NCI-H2107 (cell line): ENCODE measurements around the gene H2BW2.
"Not testable (repeated sequence)": the region's sequence is repeated elsewhere in the genome, so short reads cannot be mapped to it uniquely, and the experiment has no call there.

ENCODE experiments used
- DNase-seq: peaks from one replicate; lab custom pipeline; 2025; lab: John Stamatoyannopoulos, UW

The H2BW2 gene

DNA sequence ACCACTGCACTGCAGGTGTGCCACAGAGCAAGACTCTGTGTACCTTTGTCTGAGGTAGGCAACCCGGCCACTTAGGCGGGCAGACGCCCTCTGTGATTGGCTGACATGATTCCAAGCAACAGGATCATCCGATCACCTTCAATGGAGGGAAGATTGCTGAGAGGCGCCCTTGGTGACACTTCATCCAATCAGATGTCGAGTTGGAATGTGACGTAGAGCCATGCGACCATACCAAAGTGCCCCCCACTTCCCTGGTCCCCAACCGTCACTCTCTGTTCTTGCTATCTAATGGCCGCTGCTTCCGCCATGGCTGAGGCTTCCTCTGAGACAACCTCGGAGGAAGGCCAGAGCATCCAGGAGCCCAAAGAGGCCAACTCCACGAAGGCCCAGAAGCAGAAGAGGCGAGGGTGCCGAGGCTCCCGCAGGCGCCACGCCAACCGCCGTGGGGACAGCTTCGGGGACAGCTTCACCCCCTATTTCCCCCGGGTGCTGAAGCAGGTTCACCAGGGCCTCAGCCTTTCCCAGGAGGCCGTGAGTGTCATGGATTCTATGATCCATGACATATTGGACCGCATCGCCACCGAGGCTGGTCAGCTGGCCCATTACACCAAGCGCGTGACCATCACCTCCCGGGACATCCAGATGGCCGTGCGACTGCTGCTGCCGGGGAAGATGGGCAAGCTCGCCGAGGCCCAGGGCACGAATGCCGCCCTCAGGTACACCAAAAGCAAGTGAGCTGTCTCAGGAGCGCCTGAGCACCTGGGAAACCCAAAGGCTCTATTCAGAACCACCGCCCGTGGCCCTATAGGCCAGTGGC, at the start of gene H2BW2:
H2BW2 (plus strand) TSS at position 268 of the 817 bp plus-strand sequence; CDS start at position 307, 39 bp downstream.
- DNase-seq = no peak

DNA sequence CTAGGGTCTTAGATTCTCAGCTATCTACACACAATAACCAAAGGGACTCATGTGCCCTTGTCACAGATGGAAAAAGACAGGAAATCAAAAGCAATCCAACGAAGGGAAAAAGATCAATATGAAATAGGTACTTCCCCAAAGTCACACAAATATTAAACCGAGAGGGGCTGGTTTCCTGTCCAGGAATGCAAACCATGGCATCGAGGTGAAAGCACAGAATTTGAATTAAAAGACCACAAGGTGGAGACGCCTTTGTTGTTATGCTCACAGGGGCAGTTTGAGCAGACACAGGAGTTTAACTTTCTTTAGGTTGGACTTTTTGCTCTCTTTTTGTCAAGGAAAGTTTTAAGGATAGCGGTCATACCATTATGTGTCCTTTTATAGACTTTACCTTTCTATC, 40.5 kb upstream of the H2BW2 start:
- DNase-seq = no peak

- no peak for DNase-seq
Observed at GRCh38 chrX:104008831-104009230, 30.9 kb upstream of the H2BW2 start.

GRCh38 chrX:104013158-104013557, 26.6 kb upstream of the H2BW2 start:
- DNase-seq = no peak

GRCh38 chrX:104013606-104014005, 26.1 kb upstream of the H2BW2 start, which contains the start of gene H2BW1:
TSS of gene H2BW1 (minus strand) at chrX:104013708. CDS start at chrX:104013576, 132 bp downstream.
- DNase-seq = no peak

GRCh38 chrX:104015576-104015975, 24.2 kb upstream of the H2BW2 start:
- DNase-seq = not testable (repeated sequence)

DNA sequence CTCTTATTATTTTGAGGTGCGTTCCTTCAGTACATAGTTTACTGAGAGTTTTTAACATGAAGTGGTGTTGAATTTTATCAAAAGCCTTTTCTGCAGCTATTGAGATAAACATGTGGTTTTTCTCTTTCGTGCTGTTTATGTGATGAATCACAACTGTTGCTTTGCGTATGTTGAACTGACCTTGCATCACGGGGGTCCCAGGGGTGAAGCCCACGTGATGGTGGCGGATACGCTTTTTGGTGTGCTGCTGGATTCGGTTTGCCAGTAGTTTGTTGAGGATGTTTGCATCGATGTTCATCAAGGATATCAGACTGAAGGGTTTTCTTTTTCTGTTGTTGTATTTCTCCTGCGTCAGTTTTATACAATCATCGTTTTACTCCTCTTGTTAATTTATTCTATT, 21.6 kb upstream of the H2BW2 start:
- no peak for DNase-seq

GRCh38 chrX:104041003-104041402, 1.2 kb downstream of the H2BW2 start:
- no peak for DNase-seq

- no peak for DNase-seq
Observed at GRCh38 chrX:104045642-104046041, 5.9 kb downstream of the H2BW2 start.

GRCh38 chrX:104047171-104047570, 7.4 kb downstream of the H2BW2 start:
- DNase-seq = no peak

DNA sequence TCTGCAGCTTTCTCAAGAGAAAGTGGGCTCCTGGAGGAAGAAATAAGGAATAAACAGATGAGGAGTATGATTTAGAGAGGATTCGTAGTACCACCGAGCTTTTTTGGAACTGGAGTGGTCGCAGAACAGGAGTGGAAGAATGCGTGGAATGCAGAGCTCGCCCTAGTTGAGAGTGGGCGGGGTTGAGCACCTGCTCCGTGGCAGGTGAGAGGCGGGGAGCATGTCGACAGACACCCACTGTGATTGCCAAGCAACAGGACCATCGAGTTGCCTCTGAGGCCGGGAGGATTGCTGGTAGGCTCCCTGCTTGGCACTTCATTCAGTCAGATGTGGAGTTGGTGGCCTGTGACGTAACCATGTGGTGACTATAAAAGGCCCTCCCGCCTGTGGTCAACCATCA, 15.2 kb downstream of the H2BW2 start:
- DNase-seq = not testable (repeated sequence)

DNA sequence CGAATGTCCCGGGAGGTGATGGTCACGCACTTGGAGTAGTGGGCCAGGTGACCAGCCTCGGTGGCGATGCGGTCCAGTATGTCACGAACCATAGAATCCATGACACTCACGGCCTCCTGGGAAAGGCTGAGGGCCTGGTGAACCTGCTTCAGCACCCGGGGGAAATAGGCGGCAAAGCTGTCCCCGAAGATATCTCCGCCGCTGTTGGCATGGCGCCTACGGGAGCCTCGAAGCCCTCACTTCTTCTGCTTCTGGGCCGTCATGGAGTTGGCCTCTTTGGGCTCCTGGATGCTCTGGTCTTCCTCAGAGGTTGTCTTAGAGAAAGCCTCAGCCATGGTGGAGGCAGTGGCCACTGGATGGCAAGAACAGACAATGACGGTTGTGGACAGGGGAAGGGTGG, 22.9 kb downstream of the H2BW2 start:
- not testable (repeated sequence) for DNase-seq

GRCh38 chrX:104075778-104076445, 36.2 kb downstream of the H2BW2 start, which contains the start of gene TMSB15C:
TSS of gene TMSB15C (minus strand) at chrX:104076236.
- DNase-seq = not testable (repeated sequence)

- DNase-seq = not testable (repeated sequence)
Observed at GRCh38 chrX:104077854-104078253, 38.1 kb downstream of the H2BW2 start.

GRCh38 chrX:104084063-104084462, 44.3 kb downstream of the H2BW2 start:
- DNase-seq = no peak

GRCh38 chrX:104084534-104085277, 45.0 kb downstream of the H2BW2 start:
- no peak for DNase-seq

GRCh38 chrX:104085477-104085876, 45.7 kb downstream of the H2BW2 start:
- DNase-seq = no peak

DNA sequence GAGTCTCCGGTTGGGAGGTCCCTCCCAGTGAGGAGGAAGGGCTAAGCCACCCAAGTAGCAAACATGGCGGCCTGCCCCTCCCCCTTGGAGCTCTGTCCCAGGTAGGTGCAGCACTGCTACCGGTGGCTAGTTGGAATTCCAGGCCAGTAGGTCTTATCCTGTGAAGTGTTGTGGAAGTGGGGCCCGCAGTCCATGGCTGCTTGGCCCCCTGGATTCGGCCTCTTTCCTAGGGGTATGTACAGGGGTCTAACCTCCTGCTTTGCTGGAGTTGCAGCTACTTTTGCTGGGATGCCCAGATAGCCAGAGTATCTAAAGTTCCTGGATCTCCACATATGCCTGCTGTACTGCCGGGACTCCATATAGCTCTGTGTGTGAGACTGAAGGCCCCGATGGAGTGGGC, 46.2 kb downstream of the H2BW2 start:
- DNase-seq = no peak
